ENCODE measurements around the gene CYFIP2. TPM values are rescaled to one million over a fixed set of nuclear protein-coding genes. Genes with fewer than 3 reads are reported as not detected.

Gene CYFIP2
- total RNA-seq, 4 donors from 2014 or later, result 4.1 to 11.9 (median 6.0) TPM

- no peak for TF ChIP-seq CTCF (IDR thresholded peaks at IDR 0.05; ENCODE audit: low read depth)
Measured at GRCh38 chr5:157345485-157345884, 79.6 kb downstream of the CYFIP2 start.

GRCh38 chr5:157347301-157348048 lies 81.6 kb downstream of the CYFIP2 start:
- TF ChIP-seq CTCF (IDR thresholded peaks at IDR 0.05; ENCODE audit: low read depth), result no peak

GRCh38 chr5:157348049-157348400 lies 82.1 kb downstream of the CYFIP2 start:
- TF ChIP-seq CTCF (IDR thresholded peaks at IDR 0.05; ENCODE audit: low read depth), result no peak

- no peak for TF ChIP-seq CTCF (IDR thresholded peaks at IDR 0.05; ENCODE audit: low read depth)
Measured at GRCh38 chr5:157350939-157351801, 85.2 kb downstream of the CYFIP2 start.

- no peak for TF ChIP-seq CTCF (IDR thresholded peaks at IDR 0.05; ENCODE audit: low read depth)
Measured at GRCh38 chr5:157351802-157352092, 85.8 kb downstream of the CYFIP2 start.

GRCh38 chr5:157352756-157353340 lies 86.9 kb downstream of the CYFIP2 start:
- no peak for TF ChIP-seq CTCF (IDR thresholded peaks at IDR 0.05; ENCODE audit: low read depth)

- no peak for TF ChIP-seq CTCF (IDR thresholded peaks at IDR 0.05; ENCODE audit: low read depth)
Measured at GRCh38 chr5:157354800-157355199, 88.9 kb downstream of the CYFIP2 start.
